Measurements from ENCODE around the gene PCBP2.
"Not testable (repeated sequence)": the region's sequence is repeated elsewhere in the genome, so short reads cannot be mapped to it uniquely, and the experiment has no call there.

Gene PCBP2

GRCh38 chr12:53418221-53418620, 33.7 kb upstream of the PCBP2 start:
- H3K27ac Mint-ChIP-seq = peak overlapping the region; percentile 17 to 79 (median 39)

GRCh38 chr12:53419756-53420155, 32.1 kb upstream of the PCBP2 start:
- TF ChIP-seq CTCF (IDR thresholded peaks at IDR 0.05; ENCODE audit: unreplicated experiment in 3 of 3) = no peak
- Mint-ChIP-seq H3K4me1 (peaks cover 52% of the 10 kb centered on the region), H3K27ac (peak overlapping the region; percentile 37 to 74 (median 46)), H3K36me3 (ENCODE audit: low read depth) (no peaks in the 10 kb centered on the region), H3K27me3 (ENCODE audit: low read depth) (peaks cover 7% of the 10 kb centered on the region), H3K4me3 (no peak overlapping the region), H3K9me3 (no peaks in the 10 kb centered on the region)

More at GRCh38 chr12:53418221-53418620, 33.7 kb upstream of the PCBP2 start:
- no peaks in the 10 kb centered on the region for H3K9me3 Mint-ChIP-seq
- H3K4me3 Mint-ChIP-seq = no peak overlapping the region
- H3K36me3 Mint-ChIP-seq (ENCODE audit: low read depth) = peaks cover 4% of the 10 kb centered on the region
- peaks cover 56% of the 10 kb centered on the region for H3K4me1 Mint-ChIP-seq
- peaks cover 4% of the 10 kb centered on the region for H3K27me3 Mint-ChIP-seq (ENCODE audit: low read depth)
- no peak for TF ChIP-seq CTCF (IDR thresholded peaks at IDR 0.05; ENCODE audit: unreplicated experiment in 3 of 3)

DNA sequence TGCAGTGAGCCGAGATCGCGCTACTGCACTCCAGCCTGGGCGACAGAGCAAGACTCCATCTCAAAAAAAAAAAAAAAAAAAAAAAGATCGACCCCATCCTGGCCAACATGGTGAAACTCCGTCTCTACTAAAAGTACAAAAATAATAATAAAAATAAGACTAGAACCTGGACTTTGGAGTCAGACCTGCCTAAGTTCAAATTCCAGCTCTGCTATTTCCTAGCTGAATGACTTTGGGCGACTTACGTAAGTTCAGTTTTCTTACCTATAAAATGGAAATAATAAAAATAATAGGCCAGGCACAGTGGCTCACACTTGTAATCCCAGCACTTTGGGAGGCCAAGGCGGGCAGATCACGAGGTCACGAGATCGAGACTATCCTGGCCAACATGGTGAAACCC, 29.7 kb upstream of the PCBP2 start:
- H3K36me3 Mint-ChIP-seq (ENCODE audit: low read depth); H3K27ac Mint-ChIP-seq; H3K27me3 Mint-ChIP-seq (ENCODE audit: low read depth); H3K4me3 Mint-ChIP-seq; H3K9me3 Mint-ChIP-seq: not testable (repeated sequence)
- peaks cover 39% of the 10 kb centered on the region for H3K4me1 Mint-ChIP-seq

DNA sequence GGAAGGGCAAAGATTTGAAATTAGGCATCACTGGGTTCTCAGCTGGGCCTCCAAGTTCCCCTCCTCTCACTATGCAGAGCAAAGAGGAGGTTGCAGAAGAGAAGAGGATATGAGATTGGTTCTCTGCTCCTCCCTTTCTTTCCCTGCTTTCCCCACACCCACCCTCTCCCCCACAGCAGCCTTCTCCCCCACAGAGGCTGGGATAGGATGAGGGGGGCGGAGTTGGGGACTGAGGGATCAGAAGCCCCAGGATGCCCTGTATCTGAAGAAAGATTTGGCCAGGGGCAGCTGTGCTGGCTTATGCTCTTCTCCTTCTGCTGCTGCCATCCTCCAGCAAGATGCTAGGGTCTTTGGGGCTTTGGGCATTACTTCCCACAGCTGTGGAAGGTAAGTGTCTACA, 28.3 kb upstream of the PCBP2 start, which contains the start of gene AMHR2:
Gene AMHR2, plus strand, starts transcription at position 259 of the 400 bp plus-strand sequence. Its CDS starts 80 bp downstream, at position 339.
- peaks cover 7% of the 10 kb centered on the region for H3K27me3 Mint-ChIP-seq (ENCODE audit: low read depth)
- no peaks in the 10 kb centered on the region for H3K9me3 Mint-ChIP-seq
- H3K27ac Mint-ChIP-seq = peak within 1 kb of the TSS; percentile 49 to 79 (median 66)
- no peaks in the 10 kb centered on the region for H3K36me3 Mint-ChIP-seq (ENCODE audit: low read depth)
- TF ChIP-seq CTCF (IDR thresholded peaks at IDR 0.05; ENCODE audit: unreplicated experiment in 3 of 3) = no peak
- peaks cover 38% of the 10 kb centered on the region for H3K4me1 Mint-ChIP-seq
- peak within 1 kb of the TSS in 2 of 3 experiments; percentile 47 to 60 for H3K4me3 Mint-ChIP-seq

DNA sequence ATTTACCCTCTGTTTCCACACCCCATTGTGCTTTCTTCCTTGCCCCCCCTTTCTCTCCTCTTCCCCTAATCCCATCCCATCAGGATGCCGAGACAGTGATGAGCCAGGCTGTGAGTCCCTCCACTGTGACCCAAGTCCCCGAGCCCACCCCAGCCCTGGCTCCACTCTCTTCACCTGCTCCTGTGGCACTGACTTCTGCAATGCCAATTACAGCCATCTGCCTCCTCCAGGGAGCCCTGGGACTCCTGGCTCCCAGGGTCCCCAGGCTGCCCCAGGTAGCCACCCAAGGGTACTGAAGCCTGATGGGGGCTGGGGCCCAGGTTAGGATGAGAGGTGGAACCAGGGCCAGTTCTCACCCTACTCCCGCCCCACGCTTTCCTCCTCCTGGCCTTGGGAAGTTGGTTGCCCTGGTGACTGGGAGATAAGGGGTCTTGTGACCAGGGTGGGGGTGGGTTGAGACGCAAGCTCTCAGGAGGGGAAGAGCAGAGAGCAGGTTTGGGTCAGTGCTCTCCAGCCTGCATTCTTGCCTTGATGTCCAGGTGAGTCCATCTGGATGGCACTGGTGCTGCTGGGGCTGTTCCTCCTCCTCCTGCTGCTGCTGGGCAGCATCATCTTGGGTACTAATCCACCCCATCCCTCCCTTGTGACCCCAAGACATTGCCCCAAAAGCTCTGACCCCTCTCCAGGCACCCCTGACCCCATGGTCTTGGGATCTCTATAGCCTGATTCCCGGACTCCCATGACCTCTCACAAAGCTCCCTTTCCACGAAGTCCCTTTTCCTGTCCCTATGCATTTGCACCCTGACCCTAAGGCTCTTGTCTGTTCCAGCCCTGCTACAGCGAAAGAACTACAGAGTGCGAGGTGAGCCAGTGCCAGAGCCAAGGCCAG, 27.0 kb upstream of the PCBP2 start:
- TF ChIP-seq CTCF (IDR thresholded peaks at IDR 0.05; ENCODE audit: unreplicated experiment in 3 of 3) = no peak
- H3K4me1 Mint-ChIP-seq = peaks cover 28% of the 10 kb centered on the region
- no peaks in the 10 kb centered on the region for H3K36me3 Mint-ChIP-seq (ENCODE audit: low read depth)
- peak overlapping the region in 1 of 3 experiments; percentile 66 for H3K27ac Mint-ChIP-seq
- H3K9me3 Mint-ChIP-seq = no peaks in the 10 kb centered on the region
- H3K4me3 Mint-ChIP-seq = peak overlapping the region in 1 of 3 experiments; percentile 63
- peaks cover 7% of the 10 kb centered on the region for H3K27me3 Mint-ChIP-seq (ENCODE audit: low read depth)

- no peaks in the 10 kb centered on the region for H3K36me3 Mint-ChIP-seq (ENCODE audit: low read depth)
- no peak overlapping the region for H3K4me3 Mint-ChIP-seq
- no peak for TF ChIP-seq CTCF (IDR thresholded peaks at IDR 0.05; ENCODE audit: unreplicated experiment in 3 of 3)
- H3K27me3 Mint-ChIP-seq (ENCODE audit: low read depth) = peaks cover 4% of the 10 kb centered on the region
- H3K27ac Mint-ChIP-seq = peak overlapping the region in 1 of 3 experiments; percentile 27
- no peaks in the 10 kb centered on the region for H3K9me3 Mint-ChIP-seq
- H3K4me1 Mint-ChIP-seq = peaks cover 24% of the 10 kb centered on the region
These were observed 26.3 kb upstream of the PCBP2 start for GRCh38 chr12:53425515-53426150.

Measured in nephron (organoid).